Mesenchymal stem cell (in vitro differentiated cells and primary cell): ENCODE results near the gene RTN4.

Experiments used
- DNase-seq: peaks from one replicate; pipeline ENCODE4 v3.0.0-alpha.2; 2013
- H2AFZ ChIP-seq: one replicate; pipeline ENCODE4 v1.6.1; 2013; ENCODE audit warnings: low read depth, mild to moderate bottlenecking, control low read depth, inconsistent platforms, low read length, moderate library complexity
- H2AK5ac ChIP-seq: 2 replicates; pipeline ENCODE4 v1.6.1; 2013; ENCODE audit warnings: low read length, moderate library complexity, mild to moderate bottlenecking, inconsistent platforms; ENCODE audit not compliant: severe bottlenecking
- H2BK120ac ChIP-seq: one replicate; pipeline ENCODE4 v1.6.1; 2013; ENCODE audit warnings: low read depth, mild to moderate bottlenecking, inconsistent platforms, low read length, moderate library complexity
- H2BK12ac ChIP-seq, 2 experiments: one replicate each; pipeline ENCODE4 v1.6.1; 2013; ENCODE audit warnings: inconsistent platforms in 2 of 2, low read length in 2 of 2, mild to moderate bottlenecking in 2 of 2, moderate library complexity in 2 of 2, control low read depth in 1 of 2
- H2BK15ac ChIP-seq: one replicate; pipeline ENCODE4 v1.6.1; 2013; ENCODE audit warnings: mild to moderate bottlenecking, low read depth, inconsistent platforms; ENCODE audit not compliant: poor library complexity, severe bottlenecking
- H2BK5ac ChIP-seq: 2 replicates; pipeline ENCODE4 v1.6.1; 2013; ENCODE audit warnings: low read depth, mild to moderate bottlenecking, low read length, control low read depth, inconsistent platforms; ENCODE audit not compliant: poor library complexity, severe bottlenecking
- H3K14ac ChIP-seq, 2 experiments: one replicate each; pipeline ENCODE4 v1.6.1; 2013; ENCODE audit warnings: inconsistent platforms in 2 of 2, low read length in 2 of 2, control low read depth in 1 of 2, mild to moderate bottlenecking in 1 of 2, moderate library complexity in 1 of 2
- H3K18ac ChIP-seq, 2 experiments: one replicate each; pipeline ENCODE4 v1.6.1; 2013; ENCODE audit warnings: inconsistent platforms in 2 of 2, low read length in 2 of 2, control low read depth in 1 of 2, low read depth in 1 of 2, mild to moderate bottlenecking in 1 of 2
- H3K23ac ChIP-seq, 2 experiments: one replicate each; pipeline ENCODE4 v1.6.1; 2013; ENCODE audit warnings: inconsistent platforms in 2 of 2, low read length in 2 of 2, mild to moderate bottlenecking in 2 of 2, moderate library complexity in 2 of 2, control low read depth in 1 of 2
- H3K27ac ChIP-seq: 2 replicates; pipeline ENCODE4 v1.5.1; 2013; ENCODE audit warnings: mild to moderate bottlenecking, moderate library complexity, low read length, control low read depth, inconsistent platforms; ENCODE audit not compliant: poor library complexity, severe bottlenecking
- H3K27me3 ChIP-seq, 2 experiments: 2 replicates each; pipeline versions ENCODE4 v1.6.1 to v1.7.0; 2013; ENCODE audit warnings: low read length in 2 of 2, mild to moderate bottlenecking in 2 of 2, moderate library complexity in 2 of 2, control low read depth in 1 of 2, inconsistent platforms in 1 of 2; ENCODE audit not compliant: control insufficient read depth in 1 of 2, insufficient read depth in 1 of 2
- H3K36me3 ChIP-seq, 2 experiments: 2 replicates each; pipeline versions ENCODE4 v1.6.1 to v1.7.0; 2013; ENCODE audit warnings: low read length in 2 of 2, control low read depth in 1 of 2, inconsistent platforms in 1 of 2, low read depth in 1 of 2, mild to moderate bottlenecking in 1 of 2; ENCODE audit not compliant: insufficient read depth in 2 of 2, control insufficient read depth in 1 of 2
- H3K4ac ChIP-seq, 2 experiments: one replicate each; pipeline ENCODE4 v1.6.1; 2013; ENCODE audit warnings: inconsistent platforms in 2 of 2, low read length in 2 of 2, mild to moderate bottlenecking in 2 of 2, moderate library complexity in 2 of 2, control low read depth in 1 of 2, low read depth in 1 of 2
- H3K4me1 ChIP-seq: 2 replicates; pipeline ENCODE4 v1.6.1; 2013; ENCODE audit warnings: low read depth, low read length, control low read depth; ENCODE audit not compliant: control insufficient read depth, insufficient read depth
- H3K4me2 ChIP-seq: 2 replicates; pipeline ENCODE4 v1.6.1; 2013; ENCODE audit warnings: low read length, mild to moderate bottlenecking, inconsistent platforms; ENCODE audit not compliant: poor library complexity, severe bottlenecking
- H3K4me3 ChIP-seq, 2 experiments: 2 replicates each; pipeline versions ENCODE4 v1.5.1 to v1.7.0; 2013; ENCODE audit warnings: low read length in 2 of 2, mild to moderate bottlenecking in 2 of 2, control low read depth in 1 of 2, low read depth in 1 of 2; ENCODE audit not compliant: insufficient read depth in 1 of 2
- H3K79me1 ChIP-seq: replicated peaks from 2 replicates; pipeline ENCODE4 v1.6.1; 2013; ENCODE audit warnings: mild to moderate bottlenecking, control low read depth, low read length, inconsistent platforms; ENCODE audit not compliant: poor library complexity, severe bottlenecking
- H3K9ac ChIP-seq: 2 replicates; pipeline ENCODE4 v1.7.0; 2013; ENCODE audit warnings: mild to moderate bottlenecking, low read length, moderate library complexity
- H3K9me3 ChIP-seq: 2 replicates; pipeline ENCODE4 v1.7.0; 2013; ENCODE audit warnings: mild to moderate bottlenecking, low read length; ENCODE audit not compliant: control insufficient read depth
- H4K8ac ChIP-seq: one replicate; pipeline ENCODE4 v1.6.1; 2013; ENCODE audit warnings: inconsistent platforms, mild to moderate bottlenecking, low read length, moderate library complexity
- H4K91ac ChIP-seq: one replicate; pipeline ENCODE4 v1.6.1; 2013; ENCODE audit warnings: mild to moderate bottlenecking, low read length, inconsistent platforms
- WGBS: methylation state at CpG from one replicate; pipeline ENCODE4 v1.1.7; 2013; ENCODE audit warnings: mixed read lengths; 5-methylcytosine and 5-hydroxymethylcytosine counted together

The RTN4 gene

DNA sequence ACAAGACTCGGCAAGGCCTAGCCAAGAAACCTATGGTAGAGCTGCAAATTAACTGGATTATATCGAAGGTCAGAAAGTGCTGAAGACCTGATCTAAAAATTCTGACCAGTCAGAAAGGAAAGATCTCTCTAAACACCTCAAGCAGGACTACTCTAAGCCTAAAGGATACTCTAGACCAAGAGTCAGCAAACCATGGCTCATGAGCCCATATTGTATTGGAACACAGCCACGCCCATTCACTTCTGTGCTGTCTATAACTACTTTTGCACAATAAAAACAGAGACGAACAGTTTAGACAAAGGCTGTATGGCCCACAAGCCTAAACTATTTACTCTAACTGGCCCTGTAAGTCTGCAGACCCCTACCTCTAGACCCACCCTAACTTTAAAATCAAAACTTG, 18.7 kb downstream of the RTN4 start:
- Histone ChIP-seq H3K23ac (no peak overlapping the region), H3K4ac (no peak overlapping the region)

DNA sequence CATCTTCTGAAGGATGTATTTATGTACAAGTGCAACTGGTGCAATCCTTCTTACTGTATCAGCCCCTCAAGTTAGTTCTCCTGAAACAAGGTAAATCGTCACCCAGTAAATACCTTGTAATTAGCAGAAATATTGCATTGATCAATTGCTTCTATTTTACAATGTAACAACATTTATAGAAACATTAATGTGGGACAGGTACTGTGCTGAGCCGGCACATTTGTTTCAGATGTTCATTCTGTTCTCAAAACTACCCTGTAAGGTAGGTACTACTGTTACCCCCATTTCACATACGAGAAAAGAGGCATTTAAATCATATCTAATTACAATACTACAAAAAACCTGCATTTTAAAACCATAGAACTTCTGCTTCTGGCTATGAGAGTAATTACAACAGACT, 19.5 kb downstream of the RTN4 start:
- no peak overlapping the region for H3K4ac ChIP-seq

More for the DNA sequence above, 18.7 kb downstream of the RTN4 start:
- H2AFZ ChIP-seq = no peak overlapping the region
- no peak overlapping the region for H3K14ac ChIP-seq
- no peak overlapping the region for H2BK120ac ChIP-seq
- no peak overlapping the region for H2BK15ac ChIP-seq
- WGBS = 80% methylated on average over 4 of the region's 4 CpGs
- H3K27ac ChIP-seq = no peak overlapping the region
- H3K79me1 ChIP-seq = no peaks in the 10 kb centered on the region
- no peak overlapping the region for H4K8ac ChIP-seq
- H3K9me3 ChIP-seq = no peaks in the 10 kb centered on the region
- no peak overlapping the region for H3K9ac ChIP-seq
- peaks cover 0 to 26% of the 10 kb centered on the region in 2 experiments for H3K36me3 ChIP-seq
- no peak overlapping the region for H2AK5ac ChIP-seq
- no peak overlapping the region for H2BK12ac ChIP-seq
- no peak overlapping the region for H3K4me2 ChIP-seq
- no peak overlapping the region for H3K18ac ChIP-seq
- peaks cover 11% of the 10 kb centered on the region for H3K4me1 ChIP-seq
- H3K27me3 ChIP-seq = no peaks in the 10 kb centered on the region
- no peak for DNase-seq
- H4K91ac ChIP-seq = no peak overlapping the region
- no peak overlapping the region for H3K4me3 ChIP-seq
- H2BK5ac ChIP-seq = no peak overlapping the region

DNA sequence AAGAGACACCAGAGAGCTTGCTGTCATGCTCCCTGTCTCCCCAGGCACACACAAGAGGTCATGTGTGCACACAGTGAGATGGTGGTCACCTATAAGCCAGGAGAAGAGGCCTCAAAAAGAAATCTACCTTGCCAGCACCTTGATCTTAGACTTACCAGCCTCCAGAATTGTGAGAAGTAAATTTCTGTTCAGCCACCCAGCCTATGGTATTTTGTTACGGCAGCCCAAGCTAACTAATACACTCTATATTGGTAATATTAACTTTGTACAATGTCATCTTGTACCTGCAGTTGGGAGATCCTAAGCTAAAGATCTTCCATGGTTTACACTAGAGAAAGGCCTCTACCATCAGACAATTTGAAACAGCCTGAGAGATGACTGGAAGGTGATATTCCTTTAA, 21.2 kb downstream of the RTN4 start:
- Histone ChIP-seq H3K9ac (no peak overlapping the region), H3K9me3 (no peaks in the 10 kb centered on the region), H2BK12ac (no peak overlapping the region), H3K4me1 (peaks cover 9% of the 10 kb centered on the region), H3K27me3 (no peaks in the 10 kb centered on the region), H3K4ac (no peak overlapping the region), H3K14ac (no peak overlapping the region), H3K4me2 (no peak overlapping the region), H2BK15ac (no peak overlapping the region), H2BK120ac (no peak overlapping the region), H2AFZ (no peak overlapping the region), H3K18ac (no peak overlapping the region), H3K23ac (no peak overlapping the region), H3K4me3 (no peak overlapping the region), H3K79me1 (no peaks in the 10 kb centered on the region), H4K8ac (no peak overlapping the region), H3K36me3 (peaks cover 0 to 36% of the 10 kb centered on the region in 2 experiments), H4K91ac (no peak overlapping the region), H2AK5ac (no peak overlapping the region), H3K27ac (no peak overlapping the region), H2BK5ac (no peak overlapping the region)
- DNase-seq = no peak
- WGBS = no CpG with 5 or more reads among the region's 1 CpG

More for the DNA sequence above, 19.5 kb downstream of the RTN4 start:
- 100% methylated on average over 2 of the region's 3 CpGs for WGBS
- no peaks in the 10 kb centered on the region for H3K27me3 ChIP-seq
- H2AK5ac ChIP-seq = no peak overlapping the region
- no peak overlapping the region for H2BK15ac ChIP-seq
- H2BK5ac ChIP-seq = no peak overlapping the region
- H3K27ac ChIP-seq = no peak overlapping the region
- peaks cover 11% of the 10 kb centered on the region for H3K4me1 ChIP-seq
- H4K8ac ChIP-seq = no peak overlapping the region
- no peak overlapping the region for H3K18ac ChIP-seq
- no peaks in the 10 kb centered on the region for H3K9me3 ChIP-seq
- no peak overlapping the region for H3K14ac ChIP-seq
- no peak overlapping the region for H3K4me2 ChIP-seq
- peaks cover 0 to 27% of the 10 kb centered on the region in 2 experiments for H3K36me3 ChIP-seq
- no peaks in the 10 kb centered on the region for H3K79me1 ChIP-seq
- no peak overlapping the region for H3K9ac ChIP-seq
- H3K4me3 ChIP-seq = no peak overlapping the region
- no peak for DNase-seq
- no peak overlapping the region for H4K91ac ChIP-seq
- H2BK120ac ChIP-seq = no peak overlapping the region
- no peak overlapping the region for H2BK12ac ChIP-seq
- no peak overlapping the region for H3K23ac ChIP-seq
- no peak overlapping the region for H2AFZ ChIP-seq

DNA sequence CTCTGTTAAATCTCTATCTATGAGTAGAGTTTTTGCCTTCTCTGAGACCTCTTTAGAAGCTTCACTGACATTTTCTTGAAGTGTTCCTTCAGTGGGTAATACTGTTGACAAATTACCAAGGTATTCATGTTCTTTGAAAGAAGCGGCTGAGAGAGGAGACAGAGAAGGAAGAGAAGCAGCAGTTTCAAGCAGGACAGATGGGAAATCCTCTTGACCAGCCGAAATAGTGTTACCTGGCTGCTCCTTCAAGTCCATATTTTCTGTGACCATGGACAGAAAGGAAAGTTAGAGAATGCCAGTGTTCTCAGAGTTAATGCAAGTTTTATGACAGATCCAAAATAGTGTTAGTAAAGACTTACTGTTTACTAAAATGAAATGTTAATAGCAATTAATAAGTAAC, 23.0 kb downstream of the RTN4 start:
- Histone ChIP-seq H2AK5ac (no peak overlapping the region), H3K4me2 (no peak overlapping the region), H3K9me3 (no peaks in the 10 kb centered on the region), H2BK12ac (no peak overlapping the region), H3K4me3 (no peak overlapping the region), H4K8ac (no peak overlapping the region), H2BK5ac (no peak overlapping the region), H3K9ac (peak overlapping the region; percentile 3), H2BK15ac (no peak overlapping the region), H3K79me1 (no peaks in the 10 kb centered on the region), H3K27ac (no peak overlapping the region), H3K23ac (no peak overlapping the region), H4K91ac (no peak overlapping the region), H3K36me3 (peaks cover 0 to 34% of the 10 kb centered on the region in 2 experiments), H3K4ac (no peak overlapping the region), H3K18ac (no peak overlapping the region), H2BK120ac (no peak overlapping the region), H3K4me1 (peaks cover 6% of the 10 kb centered on the region), H2AFZ (no peak overlapping the region), H3K27me3 (no peaks in the 10 kb centered on the region), H3K14ac (no peak overlapping the region)
- 79% methylated on average over 2 of the region's 2 CpGs for WGBS
- no peak for DNase-seq
